ENCODE measurements around the gene ZBTB17. TPM values are rescaled to one million over a fixed set of nuclear protein-coding genes. Genes with fewer than 3 reads are reported as not detected.

The ZBTB17 gene
- polyA plus RNA-seq, 1 experiment, result 43.3 TPM

GRCh38 chr1:15975358-15975804, 520 bp downstream of the ZBTB17 start:
- Histone ChIP-seq H3K4me3 (ENCODE audit: low read depth, low read length) (peak overlapping the region; percentile 91), H3K27me3 (ENCODE audit: control insufficient read depth, insufficient read depth, low read length) (no peaks in the 10 kb centered on the region), H3K36me3 (ENCODE audit: control insufficient read depth, insufficient read depth, low read length) (peaks cover 8% of the 10 kb centered on the region)
- TF ChIP-seq, protein P1, sequence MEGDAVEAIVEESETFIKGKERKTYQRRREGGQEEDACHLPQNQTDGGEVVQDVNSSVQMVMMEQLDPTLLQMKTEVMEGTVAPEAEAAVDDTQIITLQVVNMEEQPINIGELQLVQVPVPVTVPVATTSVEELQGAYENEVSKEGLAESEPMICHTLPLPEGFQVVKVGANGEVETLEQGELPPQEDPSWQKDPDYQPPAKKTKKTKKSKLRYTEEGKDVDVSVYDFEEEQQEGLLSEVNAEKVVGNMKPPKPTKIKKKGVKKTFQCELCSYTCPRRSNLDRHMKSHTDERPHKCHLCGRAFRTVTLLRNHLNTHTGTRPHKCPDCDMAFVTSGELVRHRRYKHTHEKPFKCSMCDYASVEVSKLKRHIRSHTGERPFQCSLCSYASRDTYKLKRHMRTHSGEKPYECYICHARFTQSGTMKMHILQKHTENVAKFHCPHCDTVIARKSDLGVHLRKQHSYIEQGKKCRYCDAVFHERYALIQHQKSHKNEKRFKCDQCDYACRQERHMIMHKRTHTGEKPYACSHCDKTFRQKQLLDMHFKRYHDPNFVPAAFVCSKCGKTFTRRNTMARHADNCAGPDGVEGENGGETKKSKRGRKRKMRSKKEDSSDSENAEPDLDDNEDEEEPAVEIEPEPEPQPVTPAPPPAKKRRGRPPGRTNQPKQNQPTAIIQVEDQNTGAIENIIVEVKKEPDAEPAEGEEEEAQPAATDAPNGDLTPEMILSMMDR (IDR thresholded peaks at IDR 0.05; ENCODE audit: insufficient read depth, low read depth, low read length), result no peak; the same call in 1 of the 2 replicates
- ChIA-PET CTCF (interaction anchor here (1.0 to 2.6 kb wide), 8 partner anchors 9 to 183 kb away, joined by 3 to 11 read pairs (median 4); no protein-coding TSS in a partner anchor), POLR2A (no interaction called here)
- DNase-seq (ENCODE audit: low read depth), result no peak

GRCh38 chr1:15974855-15975254, 1.0 kb downstream of the ZBTB17 start:
- Histone ChIP-seq H3K36me3 (ENCODE audit: control insufficient read depth, insufficient read depth, low read length) (peaks cover 8% of the 10 kb centered on the region), H3K27me3 (ENCODE audit: control insufficient read depth, insufficient read depth, low read length) (no peaks in the 10 kb centered on the region), H3K4me3 (ENCODE audit: low read depth, low read length) (peak overlapping the region; percentile 91)
- POLR2A ChIA-PET, result no interaction called here
- CTCF ChIA-PET, result interaction anchor here (0.7 to 2.6 kb wide), 6 partner anchors 8 to 183 kb away, joined by 3 to 11 read pairs (median 6); no protein-coding TSS in a partner anchor
- DNase-seq (ENCODE audit: low read depth), result no peak
- TF ChIP-seq, protein P1 (IDR thresholded peaks at IDR 0.05; ENCODE audit: insufficient read depth, low read depth, low read length), result no peak

DNA sequence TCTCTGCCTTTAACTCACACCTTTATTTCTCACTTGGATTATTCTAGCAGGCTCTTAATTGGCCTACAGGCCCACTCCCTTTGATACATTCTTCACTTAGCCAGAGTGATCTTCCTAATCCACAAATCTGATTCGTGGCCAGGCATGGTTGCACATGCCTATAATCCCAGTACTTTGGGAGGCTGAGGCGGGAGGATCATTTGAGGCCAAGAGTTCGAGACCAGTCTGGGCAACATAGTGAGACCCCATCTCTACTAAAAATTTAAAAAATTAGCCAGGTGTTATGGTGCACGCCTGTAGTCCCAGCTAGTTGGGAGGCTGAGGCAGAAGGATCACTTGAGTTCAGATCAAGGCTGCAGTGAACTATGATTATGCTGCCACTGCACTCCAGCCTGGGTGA, 2.1 kb downstream of the ZBTB17 start:
- H3K4me3 ChIP-seq (ENCODE audit: low read depth, low read length), result no peak overlapping the region
- POLR2A ChIA-PET, result interaction anchor here (0.6 kb wide), 2 partner anchors 16 to 370 kb away, joined by 3 to 6 read pairs; no protein-coding TSS in a partner anchor
- H3K27me3 ChIP-seq (ENCODE audit: control insufficient read depth, insufficient read depth, low read length), result no peaks in the 10 kb centered on the region
- DNase-seq (ENCODE audit: low read depth), result no peak
- CTCF ChIA-PET, result no interaction called here
- TF ChIP-seq, protein P1 (IDR thresholded peaks at IDR 0.05; ENCODE audit: insufficient read depth, low read depth, low read length), result no peak
- peaks cover 10% of the 10 kb centered on the region for H3K36me3 ChIP-seq (ENCODE audit: control insufficient read depth, insufficient read depth, low read length)

GRCh38 chr1:15972409-15972808, 3.5 kb downstream of the ZBTB17 start:
- H3K36me3 ChIP-seq (ENCODE audit: control insufficient read depth, insufficient read depth, low read length), result peaks cover 10% of the 10 kb centered on the region
- DNase-seq (ENCODE audit: low read depth), result no peak
- no peak overlapping the region for H3K4me3 ChIP-seq (ENCODE audit: low read depth, low read length)
- no peaks in the 10 kb centered on the region for H3K27me3 ChIP-seq (ENCODE audit: control insufficient read depth, insufficient read depth, low read length)
- CTCF ChIA-PET, result interaction anchor here (0.9 to 1.6 kb wide), 2 partner anchors 22 to 36 kb away, joined by 4 to 6 read pairs; no protein-coding TSS in a partner anchor
- POLR2A ChIA-PET, result interaction anchor here (0.6 kb wide), 1 partner anchor 12 kb away, joined by 3 read pairs; no protein-coding TSS in a partner anchor
- TF ChIP-seq, protein P1 (IDR thresholded peaks at IDR 0.05; ENCODE audit: insufficient read depth, low read depth, low read length), result no peak

DNA sequence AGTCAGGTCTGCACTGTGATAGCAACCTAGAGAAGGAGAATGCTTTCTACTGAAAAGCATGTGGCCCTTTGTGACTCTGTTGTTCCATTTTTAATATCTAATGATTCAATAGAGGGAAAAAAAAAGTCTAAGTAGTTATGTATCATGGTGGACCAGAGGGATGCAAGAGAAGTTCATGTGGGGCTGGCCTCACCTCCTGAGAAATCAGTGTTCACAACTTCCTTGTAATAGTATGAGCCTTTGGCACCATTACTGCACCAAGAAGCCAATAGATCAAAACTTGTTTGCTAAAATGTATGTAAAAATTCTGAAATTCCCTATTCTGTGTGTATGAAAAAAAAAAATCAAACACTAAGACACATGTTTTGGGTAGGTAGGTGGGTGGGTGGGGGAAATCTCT, 5.0 kb downstream of the ZBTB17 start:
- ChIA-PET CTCF (no interaction called here), POLR2A (no interaction called here)
- Histone ChIP-seq H3K36me3 (ENCODE audit: control insufficient read depth, insufficient read depth, low read length) (peaks cover 10% of the 10 kb centered on the region), H3K27me3 (ENCODE audit: control insufficient read depth, insufficient read depth, low read length) (no peaks in the 10 kb centered on the region), H3K4me3 (ENCODE audit: low read depth, low read length) (no peak overlapping the region)
- DNase-seq (ENCODE audit: low read depth), result no peak
- TF ChIP-seq, protein P1 (IDR thresholded peaks at IDR 0.05; ENCODE audit: insufficient read depth, low read depth, low read length), result no peak
